GM12873 (cell line): ENCODE results near the gene TMC5.

ENCODE experiments used
- TF ChIP-seq, protein P1 (sequence below): IDR thresholded peaks from 2 replicates; pipeline ENCODE4 v1.5.1; 2012; ENCODE audit warnings: low read depth, mild to moderate bottlenecking, moderate library complexity, low read length, control low read depth; ENCODE audit not compliant: insufficient read depth; ENCODE audit errors: missing control alignments

Gene TMC5

DNA sequence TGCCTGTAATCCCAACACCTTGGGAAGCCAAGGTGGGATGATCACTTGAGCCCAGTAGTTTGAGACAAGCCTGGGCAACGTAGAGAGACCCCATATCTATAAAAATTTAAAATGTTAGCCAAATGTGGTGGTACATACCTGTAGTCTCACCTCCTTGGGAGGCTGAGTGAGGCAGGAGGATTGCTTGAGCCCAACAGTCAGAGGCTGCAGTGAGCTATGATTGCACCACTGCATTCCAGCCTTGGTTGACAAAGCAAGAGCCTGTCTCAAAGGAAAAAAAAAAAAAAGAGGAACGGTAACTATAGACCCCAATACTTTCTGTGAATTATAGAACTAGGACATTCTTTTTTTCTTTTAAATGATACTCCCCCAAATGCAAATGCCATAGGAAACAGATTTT lies 1.8 kb upstream of the TMC5 start:
- TF ChIP-seq, protein P1, sequence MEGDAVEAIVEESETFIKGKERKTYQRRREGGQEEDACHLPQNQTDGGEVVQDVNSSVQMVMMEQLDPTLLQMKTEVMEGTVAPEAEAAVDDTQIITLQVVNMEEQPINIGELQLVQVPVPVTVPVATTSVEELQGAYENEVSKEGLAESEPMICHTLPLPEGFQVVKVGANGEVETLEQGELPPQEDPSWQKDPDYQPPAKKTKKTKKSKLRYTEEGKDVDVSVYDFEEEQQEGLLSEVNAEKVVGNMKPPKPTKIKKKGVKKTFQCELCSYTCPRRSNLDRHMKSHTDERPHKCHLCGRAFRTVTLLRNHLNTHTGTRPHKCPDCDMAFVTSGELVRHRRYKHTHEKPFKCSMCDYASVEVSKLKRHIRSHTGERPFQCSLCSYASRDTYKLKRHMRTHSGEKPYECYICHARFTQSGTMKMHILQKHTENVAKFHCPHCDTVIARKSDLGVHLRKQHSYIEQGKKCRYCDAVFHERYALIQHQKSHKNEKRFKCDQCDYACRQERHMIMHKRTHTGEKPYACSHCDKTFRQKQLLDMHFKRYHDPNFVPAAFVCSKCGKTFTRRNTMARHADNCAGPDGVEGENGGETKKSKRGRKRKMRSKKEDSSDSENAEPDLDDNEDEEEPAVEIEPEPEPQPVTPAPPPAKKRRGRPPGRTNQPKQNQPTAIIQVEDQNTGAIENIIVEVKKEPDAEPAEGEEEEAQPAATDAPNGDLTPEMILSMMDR, result no peak

DNA sequence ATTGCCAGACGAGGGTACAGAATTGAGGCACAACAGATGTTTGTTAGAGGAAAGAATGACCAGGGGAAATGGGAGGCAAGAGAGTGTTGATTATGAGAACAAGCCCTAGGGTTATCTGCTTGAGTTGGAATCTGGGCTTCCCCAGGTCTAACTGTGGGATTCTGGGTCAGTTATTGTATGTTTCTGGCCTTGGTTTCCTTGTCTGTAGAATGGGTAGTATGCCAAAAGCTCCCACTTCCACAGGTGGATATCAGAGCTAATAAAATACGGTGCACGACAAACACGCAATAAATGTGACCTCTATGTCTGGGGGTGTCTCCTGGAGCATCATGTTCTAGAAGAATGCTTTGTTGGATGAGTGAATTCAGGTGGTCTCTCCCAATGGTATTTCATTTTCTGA lies 517 bp downstream of the TMC5 start:
- TF ChIP-seq, protein P1, result no peak

DNA sequence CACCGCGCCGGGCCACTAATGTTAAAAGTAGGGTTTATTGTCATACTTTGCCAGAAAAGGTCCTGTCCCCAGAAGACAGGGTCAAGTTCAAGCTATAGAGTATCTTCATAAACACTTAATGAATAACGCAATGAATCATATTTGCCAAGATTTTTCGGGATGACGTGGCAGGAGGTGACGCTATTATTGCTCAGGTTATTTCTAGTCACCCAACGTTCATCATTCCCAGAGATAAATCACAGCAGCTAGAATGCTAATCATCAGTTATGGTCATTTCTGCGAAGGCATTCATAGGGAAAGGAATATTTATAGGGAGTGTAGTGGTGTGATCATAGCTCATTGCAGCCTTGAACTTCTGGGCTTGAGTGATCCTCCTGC lies 2.0 kb downstream of the TMC5 start:
- TF ChIP-seq, protein P1, result no peak

DNA sequence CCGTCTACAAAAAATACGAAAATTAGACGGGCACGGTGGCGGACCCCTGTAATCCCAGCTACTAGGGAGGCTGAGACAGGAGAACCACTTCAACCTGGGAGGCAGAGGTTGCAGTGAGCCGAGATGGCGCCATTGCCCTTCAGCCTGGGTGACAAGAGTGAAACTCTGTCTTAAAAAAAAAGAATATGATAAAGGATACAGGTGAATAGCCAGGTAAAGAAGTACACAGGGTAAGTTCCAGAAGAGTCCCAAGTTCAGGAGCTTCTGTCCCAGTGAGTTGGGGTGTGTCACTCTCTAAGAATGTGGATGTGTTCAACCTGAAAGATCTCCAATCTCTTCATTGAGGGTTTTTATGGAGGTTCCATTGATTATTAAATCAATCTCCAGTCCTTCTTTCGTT lies 6.8 kb downstream of the TMC5 start:
- TF ChIP-seq, protein P1, result no peak

DNA sequence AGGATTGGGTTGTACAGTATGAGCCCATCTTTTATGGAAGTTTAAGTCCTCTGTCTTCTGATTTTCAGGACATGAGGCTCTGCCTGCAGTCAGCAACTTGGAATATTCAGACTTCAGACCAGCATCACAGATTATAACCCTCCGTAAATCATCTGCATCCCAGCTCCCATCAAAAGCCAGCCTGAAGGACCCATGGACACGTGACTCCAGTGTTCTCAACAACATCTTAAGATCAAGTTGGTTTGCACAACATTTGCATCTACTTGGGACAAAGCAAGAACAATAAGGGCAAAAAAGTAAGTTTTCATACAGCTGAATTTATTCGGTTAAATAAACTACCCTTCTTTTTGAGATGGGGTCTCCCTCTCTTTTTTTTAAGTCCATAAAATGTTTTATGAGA lies 12.7 kb downstream of the TMC5 start:
- TF ChIP-seq, protein P1, result no peak

DNA sequence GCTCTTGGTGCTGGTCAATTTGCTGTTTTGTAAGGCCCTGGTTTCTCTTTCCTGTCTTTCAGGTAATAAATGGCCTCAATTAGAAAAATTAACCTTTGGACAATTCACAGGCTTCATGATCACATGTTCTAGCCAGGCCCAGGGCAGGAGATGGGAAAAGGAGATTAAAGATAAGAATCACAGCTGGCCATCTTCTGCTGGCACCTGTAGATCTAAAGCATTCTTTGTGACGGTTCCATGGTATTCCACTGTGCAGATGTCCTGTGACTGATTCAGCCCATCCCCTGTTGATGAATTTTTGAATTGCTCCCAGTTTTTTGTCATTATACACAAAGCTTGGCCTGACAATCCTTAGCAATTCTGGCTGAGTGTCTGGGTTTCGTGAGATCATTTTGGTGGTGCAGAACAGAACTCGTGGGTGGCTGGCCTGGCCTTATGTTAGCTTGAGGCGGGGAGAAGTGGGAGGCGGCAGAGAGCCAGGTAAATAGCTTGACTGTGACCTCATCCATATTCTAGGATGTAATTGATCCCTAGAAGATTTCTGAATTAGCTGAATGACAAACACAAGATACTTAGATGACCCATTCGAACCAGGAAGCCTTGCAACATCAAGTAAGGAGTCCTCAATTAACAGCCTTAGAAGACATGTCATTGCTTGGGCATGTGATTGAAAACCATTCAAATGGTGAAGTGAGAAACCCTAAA lies 14.1 kb downstream of the TMC5 start:
- TF ChIP-seq, protein P1, result no peak

DNA sequence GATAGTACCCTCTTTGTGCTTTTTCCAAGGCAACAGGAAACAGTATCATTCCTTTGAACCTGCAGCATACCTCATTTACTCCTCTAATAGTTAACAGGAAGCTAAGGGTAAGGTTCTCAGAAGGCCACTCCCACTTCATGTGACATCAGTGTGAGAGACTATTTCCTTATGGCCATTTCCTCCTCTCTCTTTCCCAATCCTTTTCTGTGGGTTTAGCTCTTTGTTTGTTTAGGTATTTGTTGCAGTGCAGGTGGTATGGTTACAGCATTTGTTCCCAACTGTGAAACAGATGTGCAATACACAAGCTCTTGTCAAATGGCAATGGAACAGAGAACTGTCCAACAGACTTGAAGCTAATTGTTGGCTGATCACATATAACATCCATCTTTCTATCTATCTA lies 14.7 kb downstream of the TMC5 start:
- TF ChIP-seq, protein P1, result no peak
